AG10803 (cell line): Measurements from ENCODE around the gene KCNQ1.

Experiments used
- DNase-seq: peaks from one replicate; pipeline ENCODE4 v3.0.0; 2010; ENCODE audit warnings: low read depth
- H3K4me3 ChIP-seq: 2 replicates; pipeline ENCODE4 v1.5.1; 2011; ENCODE audit warnings: mild to moderate bottlenecking, low read length, control low read depth
- TF ChIP-seq, protein P1 (sequence below): conservative IDR thresholded peaks from 2 replicates; pipeline ENCODE4 v1.5.1; 2011; ENCODE audit warnings: mild to moderate bottlenecking, low read length, control low read depth, inconsistent platforms

The KCNQ1 gene

DNA sequence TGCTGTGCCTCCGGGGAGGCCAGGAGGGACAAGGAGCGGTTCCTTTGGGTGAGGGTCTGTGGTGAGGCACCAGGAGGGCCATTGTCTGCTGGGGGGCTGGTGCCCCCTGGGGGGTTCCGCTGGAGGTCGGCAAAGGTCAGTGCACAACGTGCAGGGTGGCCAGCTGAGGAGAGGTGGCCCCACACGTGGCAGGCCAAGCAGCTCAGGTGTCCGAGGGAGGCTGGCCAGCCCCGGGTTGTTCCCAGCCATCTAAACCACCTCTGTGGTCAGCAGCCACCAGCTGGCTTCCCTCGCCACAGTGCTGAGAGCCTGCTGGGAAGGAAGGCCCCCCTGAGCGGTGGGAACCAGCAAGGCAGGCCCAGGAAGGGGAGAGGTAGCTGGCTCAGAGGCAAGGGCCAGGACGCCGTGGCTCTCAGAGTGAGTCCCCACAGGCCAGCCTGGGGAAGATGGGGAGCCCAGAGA, 40.0 kb upstream of the KCNQ1 start:
- TF ChIP-seq, protein P1, sequence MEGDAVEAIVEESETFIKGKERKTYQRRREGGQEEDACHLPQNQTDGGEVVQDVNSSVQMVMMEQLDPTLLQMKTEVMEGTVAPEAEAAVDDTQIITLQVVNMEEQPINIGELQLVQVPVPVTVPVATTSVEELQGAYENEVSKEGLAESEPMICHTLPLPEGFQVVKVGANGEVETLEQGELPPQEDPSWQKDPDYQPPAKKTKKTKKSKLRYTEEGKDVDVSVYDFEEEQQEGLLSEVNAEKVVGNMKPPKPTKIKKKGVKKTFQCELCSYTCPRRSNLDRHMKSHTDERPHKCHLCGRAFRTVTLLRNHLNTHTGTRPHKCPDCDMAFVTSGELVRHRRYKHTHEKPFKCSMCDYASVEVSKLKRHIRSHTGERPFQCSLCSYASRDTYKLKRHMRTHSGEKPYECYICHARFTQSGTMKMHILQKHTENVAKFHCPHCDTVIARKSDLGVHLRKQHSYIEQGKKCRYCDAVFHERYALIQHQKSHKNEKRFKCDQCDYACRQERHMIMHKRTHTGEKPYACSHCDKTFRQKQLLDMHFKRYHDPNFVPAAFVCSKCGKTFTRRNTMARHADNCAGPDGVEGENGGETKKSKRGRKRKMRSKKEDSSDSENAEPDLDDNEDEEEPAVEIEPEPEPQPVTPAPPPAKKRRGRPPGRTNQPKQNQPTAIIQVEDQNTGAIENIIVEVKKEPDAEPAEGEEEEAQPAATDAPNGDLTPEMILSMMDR: no peak
- H3K4me3 ChIP-seq: no peak overlapping the region
- DNase-seq: no peak

DNA sequence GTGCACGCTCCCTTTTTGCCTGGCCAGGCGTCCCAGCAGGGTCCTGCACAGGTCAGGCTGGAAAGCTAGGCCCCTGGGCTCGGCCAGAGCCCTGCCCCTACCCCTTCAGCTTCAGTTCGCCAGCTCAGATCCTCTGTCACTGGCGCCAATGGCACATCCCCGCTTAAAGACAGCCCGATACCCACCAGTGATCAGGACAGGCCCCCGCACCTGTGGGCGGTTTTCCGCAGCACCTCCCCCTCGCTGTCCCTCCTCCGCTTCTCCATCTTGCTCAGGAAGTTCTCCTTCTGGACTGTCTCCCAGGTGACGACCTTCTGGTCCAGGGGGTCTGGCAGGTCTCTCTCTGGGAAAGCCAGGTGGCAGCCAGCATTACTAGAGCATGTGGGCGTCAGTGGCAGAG, 38.4 kb upstream of the KCNQ1 start:
- TF ChIP-seq, protein P1: no peak
- no peak for DNase-seq
- H3K4me3 ChIP-seq: no peak overlapping the region

DNA sequence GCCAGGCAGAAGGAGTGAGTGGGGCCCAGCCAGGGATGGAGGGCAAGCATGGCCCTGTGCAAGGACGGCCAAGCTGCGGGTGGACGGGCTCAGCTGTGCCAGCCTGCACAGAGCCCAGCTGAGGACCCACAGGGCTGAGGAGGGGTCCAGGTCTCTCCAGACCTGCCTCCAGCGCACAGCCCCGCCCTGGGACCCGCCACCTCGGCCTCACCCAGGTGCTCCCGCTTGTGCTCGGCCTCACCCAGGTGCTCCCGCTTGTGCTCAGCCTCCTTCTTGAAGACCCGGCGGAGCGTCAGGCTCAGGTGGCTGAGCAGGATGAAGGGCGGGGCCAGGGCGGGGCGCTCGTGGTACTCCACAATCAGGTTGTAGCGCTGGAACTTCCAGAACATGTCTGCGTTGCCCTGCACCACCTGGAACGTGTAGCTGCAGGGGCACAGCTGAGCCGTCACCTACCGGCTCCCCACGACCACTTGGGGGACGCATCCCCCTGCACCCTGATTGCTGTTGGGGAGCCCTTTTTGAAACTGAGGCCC, 37.9 kb upstream of the KCNQ1 start:
- no peak for DNase-seq
- H3K4me3 ChIP-seq: no peak overlapping the region
- TF ChIP-seq, protein P1: no peak

DNA sequence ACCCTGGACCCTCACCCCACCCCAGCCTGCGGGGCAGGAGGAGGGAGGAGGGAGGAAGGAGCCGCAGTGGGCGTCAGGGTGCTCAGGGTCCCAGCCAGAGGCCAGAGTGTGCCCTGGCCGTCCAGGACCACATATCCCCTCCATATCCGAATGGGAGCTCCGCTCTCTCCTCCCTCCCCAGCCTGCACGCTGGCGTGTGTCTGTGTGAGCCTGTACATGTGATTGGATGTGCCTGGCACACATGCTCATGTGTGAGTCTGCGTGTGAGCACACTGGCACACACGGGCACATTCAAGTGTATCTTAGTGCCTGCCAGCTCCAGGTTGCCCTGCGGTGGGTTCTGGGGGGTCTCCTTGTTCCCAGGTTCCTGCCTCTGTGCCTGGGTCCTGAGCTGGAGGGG, 36.1 kb upstream of the KCNQ1 start:
- H3K4me3 ChIP-seq: no peak overlapping the region
- no peak for DNase-seq
- TF ChIP-seq, protein P1: no peak

DNA sequence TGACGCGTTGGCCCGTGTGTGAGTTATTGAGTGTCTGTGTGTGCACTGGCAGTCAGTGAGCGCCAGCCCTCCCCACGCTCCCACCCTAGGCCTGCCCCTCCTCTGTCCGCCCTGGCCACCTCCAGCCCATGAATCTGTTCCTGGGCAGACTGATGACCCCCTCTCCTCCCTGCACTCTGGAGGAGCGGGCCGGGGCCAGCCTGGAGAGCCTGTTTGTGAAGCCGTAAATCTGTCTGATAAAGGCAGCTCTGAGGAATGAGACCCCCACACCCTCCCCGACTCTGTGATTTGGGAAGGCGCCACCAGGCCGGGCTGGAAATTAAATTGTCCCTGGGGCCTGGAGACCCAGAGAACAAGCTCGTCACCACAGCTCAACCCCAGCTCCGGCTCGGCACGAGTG, 35.7 kb upstream of the KCNQ1 start:
- TF ChIP-seq, protein P1: no peak
- H3K4me3 ChIP-seq: no peak overlapping the region
- no peak for DNase-seq

DNA sequence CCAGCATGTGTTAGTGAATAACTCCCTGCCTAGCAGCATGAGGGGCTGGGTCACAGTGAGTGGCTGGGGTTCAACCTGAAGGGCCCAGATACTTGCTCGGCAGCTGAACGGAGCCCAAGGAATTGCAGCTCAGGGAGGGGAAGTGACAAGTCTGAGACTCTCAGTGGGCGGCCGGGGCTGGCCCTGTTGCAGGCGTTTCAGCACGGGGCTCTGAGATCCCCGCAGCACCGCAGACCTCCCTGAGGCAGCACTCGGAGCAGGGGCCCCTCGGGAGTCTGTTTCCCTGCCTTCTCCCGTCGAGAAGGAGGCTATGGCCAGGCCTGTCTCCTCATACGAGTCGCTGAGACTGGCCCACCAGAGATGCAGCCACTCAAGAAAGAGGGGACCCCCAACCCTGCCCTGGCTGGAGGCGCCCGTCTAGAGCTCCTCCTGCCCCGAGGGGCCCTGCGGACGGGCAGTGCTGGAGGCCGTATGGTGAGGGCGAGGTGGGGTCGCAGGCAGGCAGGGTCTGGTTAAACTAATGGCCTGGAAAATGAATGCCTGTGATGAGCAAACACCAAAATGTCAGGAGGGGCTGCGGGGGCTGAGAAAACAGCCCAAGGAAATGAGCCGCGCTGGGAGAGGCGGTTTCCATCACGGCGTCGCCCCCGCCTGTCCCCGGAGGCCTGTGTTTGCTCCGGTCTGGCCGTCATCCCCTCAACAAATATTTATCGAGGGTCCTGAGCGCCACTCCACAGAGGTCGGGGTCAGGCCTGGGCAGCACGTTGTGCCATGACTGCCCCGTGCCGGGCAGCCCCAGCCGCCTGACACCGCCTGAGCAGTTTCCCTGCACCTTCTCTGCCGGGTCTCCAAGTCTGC, 35.0 kb upstream of the KCNQ1 start:
- TF ChIP-seq, protein P1: no peak
- H3K4me3 ChIP-seq: no peak overlapping the region
- DNase-seq: no peak

DNA sequence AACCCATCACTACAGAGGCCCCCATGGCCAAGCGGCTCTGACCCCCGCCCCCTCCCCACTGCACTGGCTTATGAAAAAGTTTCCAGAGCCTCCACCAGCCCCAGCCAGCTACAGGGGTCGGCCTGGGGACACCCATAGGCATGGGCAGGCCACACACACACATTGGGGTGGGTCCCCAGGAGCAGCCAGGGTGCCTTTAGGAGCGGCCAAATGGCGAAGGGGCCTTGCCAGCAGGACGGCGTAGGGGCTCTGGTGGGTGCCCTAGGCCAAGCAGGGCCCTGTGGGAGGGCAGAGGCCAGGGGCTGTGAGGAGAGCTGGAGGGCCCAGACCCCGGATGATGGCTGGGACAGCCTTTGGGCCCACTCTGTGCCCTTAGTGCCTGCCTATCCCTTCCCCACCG, 34.2 kb upstream of the KCNQ1 start:
- no peak overlapping the region for H3K4me3 ChIP-seq
- TF ChIP-seq, protein P1: no peak
- no peak for DNase-seq
